COLO829 (cell line): ENCODE data around the gene SMIM12.
A peak's percentile ranks its signal among the peaks of the same experiment; 100 is the strongest.

ENCODE experiments used
- DNase-seq: peaks from one replicate; pipeline ENCODE4 v3.0.0; 2012; ENCODE audit warnings: low spot score

SMIM12 gene

DNA sequence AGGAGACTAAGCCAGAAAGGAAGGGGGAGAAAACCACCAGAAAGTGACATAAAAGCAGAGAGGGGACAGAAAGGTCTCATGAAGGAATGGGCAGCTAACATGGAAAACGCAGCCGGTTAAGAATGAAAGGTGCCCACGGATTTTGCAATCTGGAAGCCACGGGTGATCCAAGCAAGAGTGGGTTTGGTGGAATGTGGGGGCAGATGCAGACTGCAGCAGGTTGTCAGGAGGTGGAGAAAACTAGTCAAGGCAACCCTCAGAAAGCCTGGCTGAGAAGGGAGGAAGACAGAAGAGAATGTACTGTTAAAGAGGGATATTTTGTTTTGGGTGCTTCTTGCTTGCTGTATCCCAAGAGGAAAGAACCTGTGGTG lies 12.6 kb upstream of the SMIM12 start:
- no peak for DNase-seq

DNA sequence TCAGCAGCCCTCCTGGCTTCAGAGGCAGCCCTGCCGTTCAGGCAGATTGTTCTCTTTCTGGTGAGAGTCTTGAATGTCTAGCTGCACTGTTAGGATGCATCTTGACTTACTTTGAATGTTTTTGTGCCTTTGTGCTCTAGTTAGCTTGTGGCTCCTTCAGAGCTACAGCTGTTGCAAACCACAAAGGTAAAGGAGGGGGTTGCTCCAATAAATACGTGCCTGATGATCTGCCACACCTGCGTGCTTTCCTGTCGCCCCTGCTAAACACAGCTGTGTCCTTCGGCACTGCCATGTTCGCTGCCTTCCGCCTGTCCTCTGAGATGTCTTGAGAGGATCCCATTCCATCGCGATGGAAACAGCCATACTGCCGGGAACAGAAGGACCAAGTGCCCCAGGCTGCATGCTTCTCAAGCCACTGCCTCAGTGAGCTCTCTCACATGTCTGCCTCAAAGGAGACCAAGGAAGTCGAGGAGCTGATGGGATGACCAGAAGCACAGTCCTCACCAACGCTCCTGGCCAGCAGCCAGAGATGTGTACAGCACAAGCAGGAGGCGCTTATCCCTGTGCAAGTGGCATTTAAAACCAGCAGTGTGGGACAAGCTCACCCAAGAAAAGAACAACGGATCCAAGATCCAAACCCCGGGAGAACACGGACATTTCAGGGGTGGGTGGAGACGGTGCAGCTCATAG lies 12.0 kb upstream of the SMIM12 start:
- DNase-seq = no peak

DNA sequence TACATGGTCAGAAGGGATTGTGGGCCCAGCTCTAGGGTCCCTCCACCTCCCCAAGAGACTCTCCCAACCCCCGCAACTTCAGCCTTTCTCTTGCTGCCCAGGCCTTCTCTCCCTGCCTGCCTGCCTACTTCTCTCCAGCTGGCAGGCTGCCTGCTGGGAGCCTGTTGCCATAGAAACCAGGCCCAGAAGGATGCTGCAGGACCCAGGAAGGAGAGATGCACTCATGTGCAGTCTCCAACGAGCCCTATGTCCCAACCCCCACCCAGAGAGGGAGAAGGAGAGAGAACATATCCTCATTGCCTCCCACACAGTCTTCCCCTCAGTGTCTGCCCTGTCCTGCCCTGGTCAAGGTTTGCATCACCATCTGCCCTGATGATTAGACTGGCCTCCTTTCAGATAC lies 10.8 kb upstream of the SMIM12 start:
- no peak for DNase-seq

DNA sequence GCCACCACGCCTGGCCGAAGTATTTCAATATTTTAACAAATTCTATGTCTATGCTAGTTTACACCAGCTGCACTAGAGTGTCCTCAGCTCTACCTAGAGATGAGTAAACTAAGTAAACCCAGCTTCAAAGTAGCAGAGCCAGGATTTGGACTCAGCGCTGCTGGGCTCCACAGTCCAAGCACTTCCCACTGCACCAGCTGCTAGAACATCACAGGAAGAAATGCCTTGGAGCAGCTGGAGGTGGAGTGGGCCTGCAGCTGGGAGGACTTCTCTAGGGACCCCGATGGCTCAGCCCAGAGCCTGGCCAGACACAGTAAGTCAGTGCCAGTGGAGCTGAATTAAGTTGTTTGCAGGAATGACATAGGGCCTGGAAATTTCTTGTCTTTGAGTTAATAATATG lies 10.2 kb upstream of the SMIM12 start:
- DNase-seq = no peak

DNA sequence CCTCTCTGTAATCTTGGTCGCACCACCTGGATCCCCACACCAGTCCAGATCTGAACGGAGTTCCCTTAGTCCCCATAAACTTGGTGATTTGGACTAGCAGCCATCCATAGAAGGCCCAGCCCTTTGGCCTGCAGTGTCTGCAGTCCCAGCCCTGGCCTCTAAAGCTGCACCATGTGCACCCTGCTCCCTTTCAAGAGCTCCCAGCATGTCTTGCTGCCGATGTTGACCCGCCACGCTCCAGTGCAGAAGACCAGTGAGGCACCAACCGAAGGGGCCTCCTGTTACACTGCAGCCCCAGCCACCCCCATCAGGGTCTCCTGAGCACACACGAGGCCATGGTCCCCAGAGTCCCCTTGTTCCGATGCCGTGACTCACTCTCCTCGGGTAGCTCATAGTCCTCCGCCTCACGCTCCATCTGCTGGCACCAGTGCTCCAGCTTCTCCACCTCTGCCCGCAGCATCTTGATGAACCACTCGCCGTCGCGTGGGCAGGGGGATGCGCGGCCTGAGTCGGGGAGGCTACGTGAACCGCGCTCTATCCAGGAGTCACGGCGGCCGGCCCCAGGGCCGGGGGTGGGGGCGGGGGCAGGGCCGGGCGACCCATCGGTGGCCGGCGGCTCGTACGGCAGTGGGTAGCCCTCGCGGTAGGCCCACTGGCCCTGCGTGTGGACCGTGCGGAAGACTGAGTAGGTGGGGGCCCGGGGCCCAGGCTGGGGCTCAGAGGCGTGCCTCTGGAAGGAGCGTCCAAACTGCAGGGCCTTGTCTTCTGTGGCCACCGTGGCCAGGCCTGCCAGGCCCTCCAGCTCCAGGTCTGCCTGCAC lies 8.9 kb upstream of the SMIM12 start:
- DNase-seq = no peak

DNA sequence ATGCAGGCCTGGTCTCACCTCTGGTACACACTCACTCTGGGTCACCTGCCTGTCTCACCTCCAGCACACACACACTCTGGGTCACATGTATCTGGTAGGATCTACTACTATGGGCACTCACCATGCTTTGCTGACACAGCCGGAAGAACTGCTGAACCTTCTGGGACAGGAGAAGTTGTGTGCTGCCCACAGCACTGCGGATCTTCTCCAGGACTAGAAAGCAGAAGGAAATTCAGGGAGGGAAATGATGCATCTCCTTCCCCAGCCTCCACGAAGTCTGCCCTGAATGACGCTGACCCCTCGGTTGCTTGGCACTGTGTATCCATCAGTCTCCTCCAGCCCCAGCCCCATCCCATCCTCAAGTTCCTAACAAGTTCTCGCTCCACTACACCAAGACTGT lies 7.9 kb upstream of the SMIM12 start:
- DNase-seq = no peak

DNA sequence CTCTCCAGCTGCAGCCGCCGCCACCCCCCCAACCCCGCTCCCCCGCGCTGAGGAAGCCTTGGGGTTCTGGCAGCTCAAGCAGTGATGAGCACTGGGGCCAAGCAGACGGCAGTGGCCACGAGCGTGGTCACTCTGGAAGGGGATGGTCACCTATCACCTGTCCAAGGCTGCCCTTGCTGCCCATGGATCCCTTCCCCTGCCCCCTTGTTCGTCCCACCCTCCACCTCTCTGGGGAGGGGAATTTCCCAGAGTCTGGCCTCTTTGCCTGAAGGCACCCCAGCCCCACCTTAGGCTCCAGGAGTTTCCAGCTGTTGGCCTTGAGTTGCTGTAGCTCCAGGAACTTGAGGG lies 7.2 kb upstream of the SMIM12 start:
- no peak for DNase-seq

DNA sequence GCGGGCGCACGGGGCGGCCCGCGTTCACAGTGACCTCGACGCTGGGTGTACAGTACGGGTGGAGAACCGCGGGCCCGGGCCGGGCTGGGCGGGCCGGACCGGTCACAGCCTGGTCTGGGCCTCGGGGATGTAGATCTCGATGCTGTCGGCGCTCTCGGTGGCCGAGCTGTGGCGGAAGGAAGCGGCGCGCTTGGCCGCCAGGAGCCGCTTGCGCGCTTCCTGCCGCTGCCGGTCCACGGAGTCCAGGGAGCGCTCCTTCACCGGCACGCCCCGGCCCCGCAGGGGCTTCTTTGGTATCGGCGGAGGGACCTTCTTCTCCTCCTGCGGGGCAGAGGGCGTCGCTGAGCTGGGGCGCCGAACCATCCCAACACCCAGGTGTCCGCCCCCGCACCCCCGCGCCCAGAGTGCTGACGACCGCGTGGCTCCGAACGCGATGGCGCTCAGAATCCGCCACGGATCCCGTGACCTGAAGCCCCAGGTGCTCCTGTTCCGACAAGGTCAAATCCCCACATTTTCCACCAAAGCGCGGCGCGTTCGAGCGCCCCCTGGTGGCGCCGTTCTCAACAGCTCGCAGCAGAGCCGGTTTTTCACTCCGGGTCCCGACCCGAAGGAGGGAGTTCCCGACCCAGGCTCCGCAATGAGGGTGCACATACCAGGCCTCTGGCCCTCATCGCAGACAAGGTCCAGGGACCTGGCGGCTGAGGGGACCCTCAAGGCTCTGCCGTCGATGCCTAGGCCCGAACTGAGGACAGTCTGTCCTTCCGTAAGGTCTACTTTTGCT lies 6.6 kb upstream of the SMIM12 start:
- DNase-seq = peak; percentile 40

DNA sequence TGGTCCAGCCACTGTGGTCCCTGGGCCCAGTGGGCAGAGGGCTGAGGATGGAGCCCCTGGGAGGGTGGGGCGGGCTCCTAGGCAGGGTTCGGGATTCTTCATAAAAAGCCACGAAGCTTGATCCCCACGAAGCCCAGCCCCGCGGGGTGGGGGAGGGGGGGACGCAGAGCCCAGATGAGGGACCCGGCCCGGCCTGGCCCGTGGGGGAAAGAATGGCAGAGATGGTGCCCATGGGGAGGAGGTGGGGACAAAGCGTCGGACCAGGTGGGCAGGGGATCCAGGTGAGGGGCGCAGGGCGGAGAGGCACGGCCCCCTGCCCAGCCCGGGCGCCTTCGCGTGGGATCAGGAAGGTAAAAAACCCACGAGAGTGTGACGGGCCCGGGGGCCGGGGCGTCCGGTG lies 6.0 kb upstream of the SMIM12 start:
- no peak for DNase-seq

DNA sequence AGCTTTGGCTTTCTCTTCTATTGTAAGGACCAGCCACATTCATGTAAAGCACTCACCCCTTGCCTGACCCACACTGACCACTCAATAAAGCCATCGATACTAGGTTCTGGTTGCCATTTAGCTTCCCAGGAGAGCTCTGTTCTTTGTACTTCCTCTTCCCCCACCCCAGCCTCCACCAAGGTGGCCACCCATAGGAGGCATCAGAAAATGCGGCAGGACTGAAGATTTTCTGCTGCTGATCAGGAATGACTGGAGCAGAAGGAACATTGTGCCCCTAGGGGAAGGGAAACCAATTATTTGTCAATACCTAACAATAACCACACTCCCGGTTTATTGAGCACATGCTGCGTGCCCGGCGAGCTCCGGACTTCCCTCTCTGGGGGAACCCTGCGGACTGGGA lies 5.2 kb upstream of the SMIM12 start:
- no peak for DNase-seq

DNA sequence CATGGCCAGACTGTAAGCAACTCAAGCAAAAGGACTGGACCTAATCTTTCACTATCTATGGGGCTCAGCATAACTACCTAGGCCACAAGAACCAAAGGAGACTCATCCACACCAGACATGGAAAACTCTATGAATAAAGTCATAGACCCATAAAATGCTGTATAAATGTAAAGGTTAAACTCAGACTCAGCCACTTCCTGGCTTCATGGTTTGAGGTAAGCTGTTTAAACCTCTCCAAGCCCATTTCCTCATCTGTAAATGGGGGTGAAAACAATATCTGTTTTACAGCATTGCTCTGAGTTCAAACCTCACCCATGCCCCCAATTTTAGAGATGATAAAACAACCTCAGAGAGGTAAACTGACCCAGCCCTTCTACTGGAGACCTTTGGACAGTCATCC lies 4.0 kb upstream of the SMIM12 start:
- no peak for DNase-seq

DNA sequence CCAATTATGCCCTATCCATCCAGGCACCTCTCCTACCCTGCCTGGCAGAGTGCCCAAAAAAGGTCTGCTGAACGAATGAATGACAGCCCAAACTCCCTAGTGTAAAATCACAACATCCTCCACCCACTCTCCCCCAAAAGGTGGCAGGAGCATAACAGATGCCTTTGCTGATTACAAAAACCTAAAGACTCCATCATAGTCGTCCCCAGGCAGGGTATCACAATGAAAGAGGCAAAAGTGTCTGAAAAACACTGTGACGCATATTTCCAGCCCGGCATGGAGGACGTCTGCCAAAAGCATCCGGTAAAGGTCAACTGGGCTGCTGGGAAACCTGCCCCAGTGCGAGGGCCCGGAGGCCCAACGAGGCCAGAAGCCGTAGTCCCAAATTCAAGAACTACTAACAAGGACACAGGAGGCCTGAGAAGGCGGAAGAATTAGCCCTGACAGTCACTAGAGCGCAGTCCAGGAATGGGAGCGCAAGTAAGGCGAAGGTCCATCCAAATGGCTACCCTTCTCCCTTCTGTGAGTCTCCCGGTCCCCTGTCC lies 576 bp downstream of the SMIM12 start:
- DNase-seq = no peak

DNA sequence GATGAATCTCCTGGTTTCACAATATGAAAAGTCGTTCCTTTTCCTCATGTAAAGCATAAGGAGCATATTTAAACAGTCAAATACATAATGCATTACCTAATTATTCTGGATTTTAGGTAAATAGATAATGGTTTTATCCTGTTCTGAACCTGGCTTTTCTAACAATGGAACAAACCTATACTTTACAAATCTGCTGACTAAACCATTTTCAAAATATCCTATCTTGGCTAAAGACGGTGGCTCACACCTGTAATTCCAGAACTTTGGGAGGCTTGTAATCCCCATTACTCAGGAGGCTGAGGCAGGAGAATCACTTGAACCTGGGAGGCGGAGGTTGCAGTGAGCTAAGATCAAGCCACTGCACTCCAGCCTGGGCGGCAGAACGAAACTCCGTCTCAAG lies 2.9 kb downstream of the SMIM12 start:
- no peak for DNase-seq

DNA sequence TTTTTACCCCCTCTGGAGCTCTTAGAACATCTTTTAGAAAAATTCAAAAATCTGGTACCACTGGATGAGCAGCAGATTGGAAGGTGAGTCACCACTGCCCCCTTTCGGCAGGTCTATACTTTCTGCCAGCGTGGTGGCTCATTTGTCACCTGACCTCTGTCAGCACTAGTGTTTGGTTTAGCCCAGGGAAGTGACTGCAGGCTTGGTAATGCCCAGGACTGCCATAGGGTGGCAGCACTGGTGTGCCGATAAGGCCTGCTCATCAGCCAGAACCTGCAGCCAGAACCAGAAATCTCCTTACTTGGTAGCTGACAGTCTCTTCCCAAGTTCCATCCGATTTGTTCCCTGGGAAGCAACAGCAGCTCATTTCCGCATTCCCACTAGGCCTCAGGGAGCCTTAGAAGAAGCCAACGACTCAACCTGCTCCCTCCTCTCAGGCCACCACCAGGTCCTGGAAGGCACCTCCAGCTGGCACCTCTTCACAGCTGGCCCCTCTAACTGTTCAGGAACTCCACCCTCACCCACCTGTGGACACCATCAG lies 6.8 kb downstream of the SMIM12 start:
- DNase-seq = peak; percentile 91

DNA sequence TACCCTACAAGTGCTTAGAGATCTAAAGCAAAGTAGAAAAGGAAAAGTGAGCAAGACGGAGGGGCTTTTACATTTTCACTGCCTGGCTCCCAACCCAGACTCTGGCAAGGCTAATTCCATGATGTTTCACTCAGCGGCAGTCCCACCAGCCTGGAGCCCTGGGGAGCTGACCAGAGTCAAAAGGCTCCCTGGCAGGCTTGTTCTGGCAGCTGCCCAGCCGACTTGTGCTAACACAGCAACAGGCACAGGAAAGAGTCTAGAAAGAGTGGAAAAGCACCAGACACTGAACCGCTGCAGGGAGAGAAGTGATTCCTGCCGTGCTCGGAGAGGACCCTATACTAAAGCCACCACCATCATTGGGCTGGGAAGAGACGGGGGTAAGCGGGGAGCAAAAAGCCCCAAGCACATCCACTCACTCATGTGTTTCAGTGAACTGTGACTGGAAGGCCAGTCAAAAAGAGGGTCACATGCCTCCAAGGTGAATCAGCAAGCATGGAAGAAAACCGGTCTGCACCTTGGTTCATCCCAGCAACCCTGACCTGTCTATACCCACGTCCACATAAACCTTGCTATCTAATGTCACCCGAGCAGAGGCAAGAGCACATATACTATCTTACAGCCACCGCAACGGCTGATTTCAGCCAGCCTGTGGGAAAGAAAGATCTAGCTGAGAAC lies 8.0 kb downstream of the SMIM12 start:
- no peak for DNase-seq

DNA sequence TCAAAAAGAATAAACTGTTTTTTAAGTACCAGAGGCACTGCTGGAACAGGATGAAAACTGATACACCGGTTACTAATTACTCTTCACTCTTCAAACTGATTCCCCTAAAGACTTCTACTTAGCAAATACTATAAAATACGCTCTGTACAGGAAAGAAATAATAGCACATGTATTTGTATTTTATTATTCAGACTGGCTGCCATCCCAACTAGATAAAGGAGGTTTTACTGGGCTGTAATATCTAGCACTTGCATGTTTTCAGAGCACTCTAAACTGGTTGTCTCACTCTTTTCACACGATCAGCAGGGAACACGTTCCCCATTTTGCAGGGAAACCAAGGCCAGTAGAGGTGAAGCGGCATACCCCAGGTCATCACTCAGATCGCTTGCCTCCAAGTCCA lies 9.2 kb downstream of the SMIM12 start:
- DNase-seq = no peak

DNA sequence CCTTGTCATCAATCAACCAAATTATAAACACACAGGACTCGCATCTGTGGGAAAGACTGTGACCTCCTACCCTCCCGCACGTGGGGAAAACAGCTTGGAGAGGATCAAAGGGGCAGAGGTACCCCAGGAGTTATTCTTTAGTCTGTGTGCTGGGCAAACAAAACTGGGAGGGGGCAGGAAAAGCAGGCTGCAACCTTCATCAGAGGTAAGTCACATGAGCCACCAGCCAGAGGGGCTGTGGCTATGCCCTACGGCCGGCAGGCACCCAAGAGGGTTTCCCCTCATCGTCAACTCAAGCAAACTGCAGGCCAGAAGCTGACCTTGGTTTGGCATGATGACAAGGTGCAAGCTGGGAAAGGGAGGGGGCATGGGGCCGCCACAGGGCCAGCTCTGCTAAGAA lies 12.5 kb downstream of the SMIM12 start:
- DNase-seq = no peak

DNA sequence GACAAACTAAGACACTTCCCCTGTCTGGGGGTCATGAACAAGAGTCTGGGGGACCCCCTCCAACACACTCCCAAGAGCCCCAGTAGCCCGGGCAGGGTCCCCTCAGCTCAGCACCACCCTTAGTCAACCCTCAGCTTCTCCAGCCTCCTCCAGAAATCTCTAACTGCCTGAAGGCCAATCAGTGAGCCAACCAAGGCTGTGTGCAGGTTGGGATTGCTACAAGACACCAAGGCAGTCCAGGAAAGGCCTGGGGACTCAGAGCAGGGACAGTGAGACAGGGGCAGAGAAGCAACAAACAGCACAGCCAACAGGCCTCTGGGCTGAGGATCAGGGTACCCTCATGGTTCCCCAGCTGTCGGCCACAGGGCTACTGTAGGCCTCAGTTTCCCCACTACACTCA lies 13.3 kb downstream of the SMIM12 start:
- DNase-seq = no peak

DNA sequence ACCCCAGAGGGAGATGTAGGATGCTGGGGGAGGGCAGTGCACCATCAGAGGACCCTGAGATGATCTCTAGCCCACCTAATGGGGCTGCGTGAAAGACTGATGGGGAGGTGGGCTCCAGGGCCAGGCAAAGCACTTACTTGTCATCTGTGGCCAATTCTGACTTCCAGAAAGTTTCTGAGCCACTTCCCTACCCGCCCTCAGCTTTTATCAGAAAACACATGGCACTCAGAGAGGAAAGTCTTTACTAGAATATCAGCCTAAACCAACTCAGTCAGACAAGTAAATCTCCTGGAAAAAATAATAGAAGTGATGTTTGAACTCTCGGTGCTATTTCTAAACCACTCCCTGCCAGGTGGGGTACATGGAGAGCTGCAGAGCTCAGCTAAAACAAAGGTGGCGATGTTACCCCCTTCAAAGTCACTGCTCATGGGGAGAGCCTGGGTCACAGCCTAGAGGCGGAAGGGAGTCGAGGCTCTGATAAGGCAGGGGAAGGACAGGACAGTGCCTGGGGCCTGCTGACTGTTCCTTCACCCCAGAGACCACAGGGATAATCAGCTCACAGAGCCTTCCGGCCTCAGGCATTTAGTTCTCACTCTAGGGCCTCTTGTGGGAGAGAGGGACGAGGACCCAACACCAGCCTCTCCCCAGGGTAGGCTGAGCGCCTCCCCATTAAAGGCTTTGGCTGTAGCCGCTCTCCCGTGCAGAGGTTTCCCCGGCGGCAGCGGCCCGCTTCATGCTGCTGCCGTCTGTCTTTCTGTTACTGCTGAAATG lies 14.2 kb downstream of the SMIM12 start:
- no peak for DNase-seq

DNA sequence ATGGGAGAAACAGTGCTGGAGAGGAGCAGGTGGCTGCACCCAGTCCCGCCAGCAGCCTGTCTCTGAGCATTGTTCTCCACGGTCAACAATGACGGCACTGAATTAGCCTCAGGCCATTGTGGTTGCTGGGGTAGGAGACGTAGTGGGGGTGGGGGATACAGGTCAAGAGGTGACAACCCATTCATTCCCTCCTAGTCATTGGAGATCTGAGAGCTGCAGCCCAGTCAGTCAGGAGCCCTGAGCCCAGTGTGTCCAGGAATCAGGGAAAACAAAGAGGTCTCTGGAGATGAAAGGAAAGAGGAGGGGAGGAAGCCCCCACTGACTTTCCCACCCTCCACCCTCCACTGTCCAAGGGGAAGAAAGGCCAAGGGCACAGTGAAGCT lies 15.3 kb downstream of the SMIM12 start:
- DNase-seq = no peak
